GM21367 (cell line): ENCODE results near the gene TBX18.

Experiments
- ATAC-seq: cut with Tn5 transposase; IDR thresholded peaks from one replicate; pipeline ENCODE4 v1.9.1; 2021; ENCODE audit not compliant: unreplicated experiment

Gene TBX18

DNA sequence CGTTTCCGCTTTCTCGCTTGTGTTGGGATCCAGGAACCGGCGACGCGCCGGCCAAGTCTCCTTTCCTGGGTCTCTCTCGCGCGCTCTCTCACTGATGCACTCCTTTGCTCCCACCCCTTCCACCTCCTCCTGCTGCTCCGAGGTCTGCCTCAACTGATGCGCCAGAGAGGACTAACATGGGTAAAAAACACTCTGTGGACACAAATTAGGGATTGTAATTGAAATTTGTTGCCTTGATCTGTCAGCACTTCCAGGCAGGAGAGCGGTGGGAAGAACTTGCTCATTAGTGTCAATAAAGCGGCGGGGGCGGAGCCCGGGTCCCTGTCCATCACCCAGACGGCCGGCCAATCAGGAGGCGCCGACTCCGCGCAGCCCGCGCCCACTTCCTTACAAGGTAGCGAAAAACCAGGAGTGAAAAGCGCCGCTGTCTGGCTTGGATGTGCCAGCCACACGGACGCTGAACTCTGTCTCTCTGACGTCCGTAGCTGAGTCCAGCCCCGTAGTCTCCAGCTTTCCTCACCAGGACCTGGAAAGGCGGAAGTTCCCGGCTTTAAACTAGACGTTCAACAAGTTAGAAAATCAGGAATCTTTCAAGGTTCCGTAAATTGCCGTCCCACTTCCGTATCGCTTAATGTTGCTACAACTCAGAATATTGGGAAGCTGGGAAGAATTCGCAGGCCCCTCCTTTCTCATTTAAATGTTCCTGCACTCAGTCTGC, at the start of gene TBX18:
TBX18 (minus strand) TSS at position 267 of the 718 bp plus-strand sequence. CDS start 417 bp downstream, outside the sequence.
- ATAC-seq: no peak

DNA sequence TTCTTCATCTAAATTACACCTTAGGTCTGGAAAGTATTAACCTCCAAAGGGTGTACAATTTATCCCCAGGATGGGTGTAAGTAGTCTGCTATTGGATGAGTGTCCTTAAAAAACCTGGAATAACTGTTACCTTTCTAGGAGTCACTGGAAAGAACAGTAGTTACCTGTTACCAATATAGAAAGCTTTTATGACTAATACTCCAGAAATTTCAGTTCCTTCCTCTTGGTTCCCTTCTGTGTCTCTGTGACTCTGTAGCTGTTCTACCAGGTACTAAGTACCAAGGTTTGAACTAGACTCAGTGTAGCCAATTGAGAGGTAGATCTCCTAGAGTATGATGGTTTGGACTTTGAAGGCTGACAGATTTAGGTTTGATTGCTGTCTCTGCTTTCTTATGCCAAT, 47.0 kb upstream of the TBX18 start:
- no peak for ATAC-seq

DNA sequence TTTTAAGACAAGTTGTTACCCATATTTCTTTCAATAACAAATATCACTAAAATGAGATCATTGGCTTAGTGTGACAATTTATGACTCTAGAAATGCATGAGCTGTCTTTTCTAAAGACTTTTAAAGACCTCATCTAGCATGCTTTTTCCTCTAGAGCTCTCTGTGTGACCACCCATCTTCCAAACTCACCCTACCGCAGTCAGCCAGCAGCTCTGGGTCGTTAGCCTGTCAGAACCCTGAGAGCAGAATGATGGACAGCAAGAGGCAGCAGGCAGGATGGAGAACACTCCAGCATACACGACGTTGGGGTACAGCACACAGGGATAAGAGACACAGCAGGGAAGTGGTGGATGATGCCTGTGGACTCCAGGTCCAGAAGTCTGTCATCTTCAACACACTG, 45.1 kb upstream of the TBX18 start:
- no peak for ATAC-seq

DNA sequence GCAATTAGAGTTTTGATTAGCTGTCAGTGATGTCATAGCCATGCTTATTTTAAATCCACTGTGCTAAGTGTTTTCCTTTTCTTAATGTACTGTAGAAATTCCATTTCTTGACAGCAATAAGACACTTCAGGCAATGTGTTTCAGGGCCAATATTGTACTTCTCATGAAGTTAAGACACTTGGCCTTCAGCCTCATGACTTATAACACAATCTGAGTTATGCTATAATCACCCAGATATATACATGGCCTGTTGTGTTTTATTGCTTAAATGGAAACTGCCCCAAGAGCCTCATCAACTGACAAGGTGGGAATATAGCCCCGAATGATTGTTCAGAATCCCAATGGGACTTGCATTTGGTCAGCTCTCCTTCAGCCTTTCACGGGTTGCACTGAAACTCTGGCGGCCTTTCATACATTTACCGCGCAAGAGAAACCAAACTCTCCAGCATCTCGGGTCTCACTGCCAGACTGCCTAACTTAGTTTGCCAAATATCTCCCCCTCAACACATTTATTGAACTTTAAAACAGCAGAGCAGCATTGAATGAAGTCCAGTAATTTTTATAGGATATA, 44.2 kb upstream of the TBX18 start:
- ATAC-seq: no peak

DNA sequence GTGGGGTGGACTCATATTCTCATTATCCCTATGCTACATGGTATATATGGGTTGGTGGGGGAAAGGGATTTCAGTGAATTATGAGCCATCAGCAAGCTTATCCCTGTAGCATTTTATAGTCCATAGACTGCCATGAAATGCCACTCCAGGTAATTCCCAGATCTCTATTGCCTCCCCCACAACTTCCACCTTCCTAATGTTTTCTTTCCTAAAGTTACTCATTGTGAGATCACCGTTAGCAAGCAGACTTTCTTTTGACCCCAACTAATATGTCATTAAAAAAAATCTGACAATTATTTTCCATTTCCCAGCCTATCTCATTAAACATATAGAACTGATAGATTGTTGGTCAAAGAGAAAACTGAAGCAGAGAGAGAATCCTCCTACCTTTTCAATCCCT, 40.7 kb upstream of the TBX18 start:
- no peak for ATAC-seq

DNA sequence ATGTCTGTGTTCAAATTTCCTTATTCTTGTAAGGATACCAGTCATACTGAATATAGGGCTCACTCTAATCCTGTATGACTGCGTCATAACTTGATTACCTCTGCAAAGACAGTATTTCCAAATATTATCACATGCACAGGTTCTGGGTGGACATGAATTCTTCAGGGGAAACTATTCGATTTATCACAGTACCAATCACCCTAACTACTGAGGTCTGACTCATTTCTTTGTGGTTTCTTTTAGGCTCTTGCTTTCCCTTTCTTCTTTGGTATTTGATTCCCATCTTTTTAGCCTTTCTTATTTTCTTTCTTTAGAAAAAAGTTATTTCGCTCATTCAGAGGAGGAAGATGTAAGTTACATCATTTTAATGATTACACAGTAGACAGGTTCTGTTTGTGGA, 40.3 kb upstream of the TBX18 start:
- no peak for ATAC-seq

DNA sequence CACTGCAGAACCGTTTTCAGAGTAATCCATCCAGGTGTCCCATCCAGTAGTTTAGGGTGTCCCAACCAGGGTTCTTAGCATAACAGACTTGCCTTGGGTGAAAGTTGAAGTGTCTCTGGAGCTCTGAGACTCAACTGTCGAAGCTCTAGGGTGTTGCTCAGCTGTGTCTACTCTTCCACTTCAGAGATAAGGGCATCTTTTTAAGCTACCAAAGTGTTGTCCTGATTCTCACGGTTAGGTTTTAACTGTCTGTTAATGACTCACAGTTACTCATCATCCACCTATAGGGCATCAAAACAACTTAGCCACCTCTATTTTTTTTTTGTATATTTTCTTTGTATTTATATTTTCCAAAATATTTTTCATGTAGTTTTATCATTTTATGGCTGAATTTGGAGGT, 36.9 kb upstream of the TBX18 start:
- ATAC-seq: no peak

DNA sequence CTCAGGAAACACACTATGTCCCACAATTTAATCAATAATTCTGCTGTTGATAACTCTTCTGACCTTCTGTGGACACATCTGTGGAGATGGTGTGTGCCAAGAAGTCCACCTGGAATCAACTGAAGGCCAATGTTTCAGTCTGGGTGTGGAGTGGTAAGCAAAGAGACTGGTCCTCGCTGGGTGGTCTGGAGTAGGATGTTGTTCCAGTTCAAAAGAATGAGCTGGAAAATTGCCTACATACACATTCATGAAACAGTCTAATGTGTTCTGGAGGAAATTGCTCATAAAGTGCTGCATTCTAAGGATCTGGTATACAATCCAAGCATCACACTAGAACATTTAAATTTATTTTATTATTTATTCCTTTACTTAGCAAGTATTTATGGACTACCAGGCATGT, 33.9 kb upstream of the TBX18 start:
- no peak for ATAC-seq

DNA sequence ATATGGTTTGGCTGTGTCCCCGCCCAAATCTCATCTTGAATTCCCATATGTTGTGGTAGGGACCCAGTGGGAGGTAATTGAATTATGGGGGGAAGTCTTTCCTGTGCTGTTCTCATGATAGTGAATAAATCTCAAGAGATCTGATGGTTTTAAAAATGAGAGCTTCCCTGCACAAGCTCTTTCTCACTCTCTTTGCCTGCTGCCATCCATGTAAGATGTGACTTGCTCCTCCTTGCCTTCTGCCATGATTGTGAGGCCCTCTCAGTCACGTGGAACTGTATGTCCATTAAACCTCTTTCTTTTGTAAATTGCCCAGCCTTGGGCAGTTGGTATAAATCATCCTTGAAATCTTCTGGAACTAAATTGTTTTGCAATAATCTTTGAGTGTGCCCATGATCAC, 31.9 kb upstream of the TBX18 start:
- ATAC-seq: no peak

DNA sequence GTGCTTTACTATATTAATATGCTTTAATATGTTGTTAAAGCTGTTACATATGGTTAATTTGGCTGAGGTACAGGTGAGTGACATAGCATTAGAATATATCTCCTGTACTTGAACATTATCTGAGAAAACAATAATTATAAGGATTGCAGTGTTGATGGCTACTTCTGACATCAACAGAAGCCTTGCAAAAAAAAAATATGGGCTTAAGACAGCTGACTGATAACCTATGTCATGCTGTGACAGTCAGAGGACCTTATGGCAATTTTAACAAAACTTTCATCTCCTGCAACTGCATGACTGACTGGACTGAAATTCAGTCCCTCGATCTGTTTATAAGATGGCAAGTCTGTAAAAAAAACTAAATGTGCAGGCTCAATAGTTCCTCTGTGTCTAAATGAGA, 27.5 kb upstream of the TBX18 start:
- no peak for ATAC-seq

DNA sequence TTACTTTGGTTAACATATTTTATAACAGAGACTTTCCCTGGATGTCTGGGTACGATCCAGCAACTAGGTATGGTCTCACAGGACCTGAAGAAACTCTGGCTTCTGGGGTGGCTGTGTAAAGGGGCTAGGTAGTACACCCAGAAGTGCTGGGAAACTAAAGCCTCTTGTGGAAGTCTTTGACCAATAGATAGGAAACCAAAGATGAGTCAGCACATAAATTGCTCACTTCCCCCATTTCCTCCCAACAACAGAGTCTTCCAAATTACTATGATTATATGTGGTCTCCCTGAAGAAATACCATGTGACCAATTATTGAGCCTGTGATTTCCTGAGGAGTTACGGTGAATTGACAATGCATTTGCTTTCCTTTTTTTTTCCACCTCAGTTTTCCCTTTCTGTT, 26.8 kb upstream of the TBX18 start:
- ATAC-seq: no peak

DNA sequence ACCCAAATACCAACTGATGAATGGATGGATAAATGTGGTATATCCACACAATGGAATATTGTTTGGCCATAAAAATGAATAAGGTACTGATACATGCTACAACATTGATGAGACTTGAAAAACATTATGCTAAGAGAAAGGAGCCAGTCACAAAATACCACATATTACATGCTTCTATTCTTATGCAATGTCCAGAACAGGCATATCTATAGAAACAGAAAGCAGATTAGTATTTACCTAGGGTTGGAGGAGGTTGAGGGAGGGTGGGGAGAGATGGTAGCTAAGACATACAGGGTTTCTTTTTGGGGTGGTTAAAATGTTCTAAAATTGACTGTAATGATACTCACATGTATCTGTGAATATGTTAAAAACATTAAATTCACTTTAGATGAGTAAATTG, 24.8 kb upstream of the TBX18 start:
- ATAC-seq: no peak

DNA sequence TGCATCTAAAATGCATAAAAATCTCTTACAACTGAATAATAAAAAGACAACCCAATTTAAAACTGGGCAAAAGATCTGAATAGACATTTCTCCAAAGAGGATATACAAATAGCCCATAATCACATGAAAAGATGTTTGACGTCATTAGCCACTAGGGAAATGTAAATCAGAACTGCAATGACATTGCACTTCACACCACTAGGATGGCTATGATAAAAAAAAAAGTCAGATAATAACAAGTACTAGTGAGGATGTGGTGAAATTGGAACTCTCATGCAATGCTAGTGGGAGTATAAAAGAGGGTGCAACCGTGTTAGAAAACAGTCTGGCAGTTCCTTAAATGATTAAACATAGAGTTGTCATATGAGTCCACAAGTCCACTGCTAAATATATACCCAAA, 24.3 kb upstream of the TBX18 start:
- ATAC-seq: no peak

DNA sequence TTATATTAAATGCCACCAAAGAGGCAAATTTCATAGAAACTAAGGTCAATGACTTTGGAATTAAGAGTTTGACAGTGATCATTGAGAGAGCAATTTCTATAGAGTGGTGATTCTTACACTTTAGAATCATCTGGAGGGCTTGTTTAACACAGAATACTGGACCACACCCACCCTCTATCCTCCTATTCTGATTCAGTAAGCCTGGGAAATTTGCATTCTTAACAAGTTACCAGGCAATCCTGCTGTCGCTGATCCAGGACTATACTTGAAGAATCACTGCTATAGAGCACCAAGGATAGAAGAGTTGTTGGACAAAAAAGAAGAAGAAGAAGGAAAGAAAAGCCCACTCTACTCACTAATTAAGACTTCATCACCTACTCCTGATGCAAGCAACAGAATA, 21.3 kb upstream of the TBX18 start:
- ATAC-seq: no peak

DNA sequence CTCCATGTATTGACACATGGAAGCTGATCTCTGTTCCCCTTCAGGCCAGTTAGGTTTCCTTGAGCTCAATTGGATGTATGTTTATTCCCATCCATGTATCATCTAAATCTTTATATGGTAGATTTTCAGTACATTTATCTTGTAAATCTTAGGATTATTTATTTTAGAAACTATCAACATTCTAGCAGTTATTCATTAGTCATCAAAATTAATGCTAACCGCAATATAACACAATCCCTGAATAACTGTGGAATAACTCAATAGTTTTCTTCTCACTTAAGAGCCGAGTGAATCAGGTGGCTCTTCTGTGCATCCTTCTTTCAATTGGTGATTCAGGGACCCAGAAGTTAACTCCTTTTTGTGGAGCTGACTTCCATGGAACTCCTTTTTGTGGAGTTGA, 15.5 kb upstream of the TBX18 start:
- ATAC-seq: no peak

DNA sequence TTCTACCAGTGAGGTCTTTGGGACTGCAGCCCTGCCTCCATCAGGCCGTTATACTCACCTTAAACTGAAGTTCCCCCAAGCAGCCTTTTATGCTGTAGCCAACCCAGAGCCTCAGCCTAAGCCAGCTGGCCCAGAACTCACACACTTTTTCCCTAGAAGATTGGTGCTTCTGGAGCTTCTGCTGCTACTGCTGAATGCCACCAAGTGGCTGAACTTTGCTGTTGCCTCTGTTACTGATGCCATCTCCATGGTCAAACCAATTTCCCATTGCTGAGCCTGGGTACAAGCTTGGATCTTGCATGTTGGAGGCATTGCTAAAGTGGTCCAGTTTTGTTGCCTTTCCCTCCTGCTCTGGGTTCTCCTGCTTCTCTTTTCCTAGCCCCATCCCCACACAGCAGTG, 15.0 kb upstream of the TBX18 start:
- no peak for ATAC-seq

DNA sequence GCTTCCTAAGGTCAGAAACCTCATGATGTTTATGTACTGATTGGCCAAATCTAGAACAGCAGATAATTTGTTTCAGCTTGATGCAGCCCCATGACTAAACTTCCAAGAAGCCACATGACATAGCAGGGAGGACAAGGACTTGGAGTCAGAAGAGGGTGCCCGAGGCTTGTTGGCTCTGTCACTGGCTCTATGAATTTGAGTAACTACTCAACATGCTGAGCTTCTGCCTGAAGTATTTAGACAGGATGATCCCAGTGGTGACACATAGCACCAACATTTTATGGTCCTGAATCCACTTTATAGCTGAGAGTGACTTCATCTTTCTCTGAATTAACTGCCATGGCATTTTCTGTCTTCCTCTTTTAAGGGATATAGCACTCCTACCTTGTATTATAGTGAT, 13.5 kb upstream of the TBX18 start:
- ATAC-seq: no peak

DNA sequence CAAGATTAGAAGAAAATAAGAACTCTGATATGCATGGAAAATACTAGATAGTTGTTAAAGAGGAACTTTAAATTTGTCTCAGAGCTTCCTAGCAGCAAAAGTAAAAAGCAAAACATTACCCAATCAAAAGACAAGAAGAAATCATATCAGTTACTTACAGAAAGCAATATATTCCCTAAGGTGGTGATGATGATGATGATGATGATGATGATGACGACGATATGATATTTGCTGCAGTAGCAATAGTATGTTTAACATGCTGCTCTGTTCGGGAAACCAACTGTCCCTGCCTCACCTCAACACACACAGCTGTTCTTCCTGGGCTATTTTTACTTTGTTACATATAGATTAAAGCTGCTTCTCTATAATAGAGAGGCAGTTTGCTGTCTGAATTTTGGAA, 12.0 kb upstream of the TBX18 start:
- no peak for ATAC-seq

DNA sequence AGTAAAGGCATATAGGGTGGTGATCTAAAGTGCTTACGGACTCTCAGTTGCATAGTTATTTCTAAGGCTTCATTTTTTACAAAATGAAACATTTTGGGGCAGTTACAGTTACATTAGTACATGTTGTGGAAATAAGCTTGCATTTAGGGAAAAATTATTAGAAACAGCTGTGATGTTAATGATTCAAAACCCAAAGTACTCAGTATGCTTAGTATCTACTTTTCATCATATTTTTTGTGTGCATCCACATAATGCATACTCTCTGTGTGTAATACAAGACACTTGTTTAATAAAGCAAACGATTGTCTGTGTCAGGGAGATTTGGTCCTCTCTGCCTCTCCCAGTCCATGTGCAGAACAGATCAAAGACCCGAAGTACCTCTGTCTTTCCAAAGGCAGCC, 11.4 kb upstream of the TBX18 start:
- no peak for ATAC-seq

DNA sequence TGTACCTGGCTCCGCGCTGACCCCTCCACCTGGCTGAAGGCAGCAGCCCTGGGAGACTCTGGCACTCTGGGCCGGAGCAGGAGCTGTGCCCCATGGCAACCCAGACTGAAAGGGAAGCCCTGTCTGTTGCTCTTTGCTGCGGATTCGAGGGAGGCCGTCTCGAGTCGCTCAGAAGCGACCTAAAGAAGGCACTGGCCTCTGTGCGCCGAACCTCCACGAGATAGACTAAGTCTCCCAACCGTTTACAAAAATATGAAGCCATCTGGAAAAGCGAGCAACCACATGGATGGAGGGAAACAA, 10.5 kb upstream of the TBX18 start:
- ATAC-seq: no peak

DNA sequence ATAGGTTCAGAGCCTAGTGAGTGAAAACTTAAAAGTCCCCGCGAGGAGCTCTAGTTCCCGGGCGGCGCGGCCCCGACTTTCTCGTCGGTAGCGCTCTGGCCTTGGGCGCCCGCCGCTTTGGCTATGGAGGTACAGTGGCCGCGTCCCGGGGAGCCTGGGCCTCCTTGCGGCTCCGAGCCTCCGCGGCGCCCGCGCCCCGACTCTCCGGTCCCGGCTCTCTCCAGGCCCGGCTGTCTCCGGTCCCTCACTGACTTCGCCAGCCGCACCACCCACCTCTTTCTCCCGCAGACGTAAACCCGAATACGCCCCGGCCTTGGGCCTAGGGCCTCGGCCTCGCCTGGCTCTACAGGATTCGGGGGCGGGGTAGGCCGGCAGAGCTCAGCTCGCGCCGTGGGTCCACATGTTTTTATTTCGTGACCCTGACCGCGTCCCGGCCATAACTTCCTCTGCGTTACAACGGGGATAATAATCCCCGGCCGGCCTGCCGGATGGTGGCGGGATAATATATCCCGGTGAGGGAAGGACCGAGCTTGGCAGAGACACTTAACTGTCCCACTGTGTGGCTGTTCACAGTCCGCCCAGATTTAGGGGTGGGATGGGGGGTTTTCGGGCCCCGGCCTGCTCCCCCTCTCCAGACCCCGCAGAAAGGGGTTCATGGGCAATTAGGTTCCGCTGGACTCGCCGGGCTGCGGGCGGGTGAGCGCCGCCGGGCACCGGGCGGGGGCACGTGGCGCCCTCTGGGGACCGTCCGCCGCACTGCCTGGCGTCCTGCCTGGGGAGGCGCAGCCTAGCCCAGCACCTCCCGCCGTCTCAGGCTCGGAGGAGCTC, 10.0 kb upstream of the TBX18 start:
- peak; percentile 66 for ATAC-seq

DNA sequence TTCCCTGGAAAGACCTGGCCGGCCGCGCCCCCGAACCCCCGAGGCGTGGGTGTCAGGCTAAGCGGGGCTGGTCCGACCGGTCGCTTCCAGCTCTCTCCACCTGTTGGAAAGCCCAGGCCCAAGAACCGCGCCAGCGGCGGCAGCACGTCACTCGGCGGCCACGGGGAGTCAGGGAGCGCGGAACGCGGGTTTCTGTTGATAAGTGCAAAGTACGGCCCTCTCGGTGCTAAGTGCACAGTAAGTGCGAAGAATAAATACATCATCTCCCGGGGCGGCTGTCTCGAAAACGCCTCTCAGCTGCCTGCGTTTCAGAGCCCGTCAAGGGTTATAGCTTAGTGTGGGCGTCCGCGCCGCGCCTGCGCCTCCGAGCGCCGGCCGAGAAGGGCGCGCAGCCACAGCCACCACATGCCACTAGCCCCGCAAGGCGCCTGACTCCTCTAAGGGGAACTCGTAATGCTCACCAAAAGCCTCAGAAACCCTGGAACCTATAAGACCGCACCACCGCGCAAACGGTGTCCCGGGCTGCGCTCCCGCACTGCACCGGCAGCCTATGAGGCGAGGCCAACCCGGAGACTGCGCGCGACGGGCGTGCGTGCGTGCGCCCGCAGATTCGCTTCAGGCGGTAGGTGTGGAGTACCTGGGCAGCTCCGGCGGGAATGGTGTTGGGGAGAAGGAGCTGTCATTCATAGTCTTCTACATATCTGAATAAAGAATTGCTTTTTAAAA, 9.2 kb upstream of the TBX18 start:
- no peak for ATAC-seq
